Neural crest cell (in vitro differentiated cells): Measurements from ENCODE around the gene RALGPS1. TPM values are rescaled to one million over a fixed set of nuclear protein-coding genes. Genes with fewer than 3 reads are reported as not detected.

Source experiments
- DNase-seq: peaks from one replicate; pipeline ENCODE4 v3.0.0; 2021; ENCODE audit warnings: low read depth, mixed read lengths, low spot score
- H3K27ac Mint-ChIP-seq: one replicate; pipeline ENCODE4 v1.8.0; 2021; ENCODE audit warnings: mild to moderate bottlenecking, mixed read lengths; ENCODE audit not compliant: unreplicated experiment
- H3K27me3 Mint-ChIP-seq: 2 replicates; pipeline ENCODE4 v1.8.0; 2021; ENCODE audit warnings: low read depth, mild to moderate bottlenecking, mixed read lengths
- H3K36me3 Mint-ChIP-seq: 2 replicates; pipeline ENCODE4 v1.8.0; 2021; ENCODE audit warnings: low read depth, mild to moderate bottlenecking, mixed read lengths
- H3K4me1 Mint-ChIP-seq: 2 replicates; pipeline ENCODE4 v1.8.0; 2021; ENCODE audit warnings: mixed read lengths
- H3K4me3 Mint-ChIP-seq: one replicate; pipeline ENCODE4 v1.8.0; 2021; ENCODE audit warnings: mild to moderate bottlenecking, mixed read lengths
- H3K9me3 Mint-ChIP-seq: 2 replicates; pipeline ENCODE4 v1.8.0; 2021; ENCODE audit warnings: mixed read lengths
- total RNA-seq: library from RNA; stranded (reverse); gene quantifications from 2 replicates; pipeline ENCODE4 v1.2.1, GENCODE V29; 2021
- TF ChIP-seq, protein P1 (sequence below): fragments of 200-600 bp; sonication (generic); conservative IDR thresholded peaks from 2 replicates; pipeline ENCODE4 v1.5.0; 2021; ENCODE audit warnings: antibody characterized with exemption, mild to moderate bottlenecking

The RALGPS1 gene
- total RNA-seq, 1 donor from 2014 or later = 11.7 TPM

DNA sequence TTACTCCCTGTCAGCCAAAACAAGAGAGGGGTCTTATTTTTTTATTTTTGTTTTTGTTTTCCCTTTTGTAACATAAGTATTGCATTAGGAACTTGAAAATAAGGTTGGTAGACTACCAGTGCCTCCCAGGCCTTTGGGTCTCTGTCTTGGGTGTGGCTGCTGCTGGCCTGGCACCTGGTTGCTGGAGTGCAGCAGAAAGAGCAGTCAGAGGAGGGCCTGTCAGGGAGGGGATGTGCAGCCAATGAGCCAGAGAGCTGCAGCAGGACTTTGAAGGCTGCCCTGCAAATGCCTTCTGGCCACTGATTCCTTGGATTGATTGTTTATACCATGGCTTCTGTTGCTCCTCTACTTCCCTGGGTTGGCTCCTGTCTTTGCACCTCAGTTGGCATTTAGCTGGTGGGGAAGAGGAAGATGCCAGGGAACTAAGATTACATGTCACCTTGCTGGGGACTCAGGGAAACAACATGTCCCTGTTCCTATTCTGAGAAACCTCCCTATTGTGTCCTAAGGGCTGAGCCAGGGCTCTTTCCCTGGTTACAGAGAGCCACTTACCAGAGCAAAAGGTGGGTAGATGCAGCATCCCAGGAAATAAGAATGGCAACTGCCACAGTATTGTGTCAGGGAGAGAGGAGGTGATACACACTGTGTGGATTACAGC lies 141.3 kb downstream of the RALGPS1 start:
- TF ChIP-seq, protein P1, sequence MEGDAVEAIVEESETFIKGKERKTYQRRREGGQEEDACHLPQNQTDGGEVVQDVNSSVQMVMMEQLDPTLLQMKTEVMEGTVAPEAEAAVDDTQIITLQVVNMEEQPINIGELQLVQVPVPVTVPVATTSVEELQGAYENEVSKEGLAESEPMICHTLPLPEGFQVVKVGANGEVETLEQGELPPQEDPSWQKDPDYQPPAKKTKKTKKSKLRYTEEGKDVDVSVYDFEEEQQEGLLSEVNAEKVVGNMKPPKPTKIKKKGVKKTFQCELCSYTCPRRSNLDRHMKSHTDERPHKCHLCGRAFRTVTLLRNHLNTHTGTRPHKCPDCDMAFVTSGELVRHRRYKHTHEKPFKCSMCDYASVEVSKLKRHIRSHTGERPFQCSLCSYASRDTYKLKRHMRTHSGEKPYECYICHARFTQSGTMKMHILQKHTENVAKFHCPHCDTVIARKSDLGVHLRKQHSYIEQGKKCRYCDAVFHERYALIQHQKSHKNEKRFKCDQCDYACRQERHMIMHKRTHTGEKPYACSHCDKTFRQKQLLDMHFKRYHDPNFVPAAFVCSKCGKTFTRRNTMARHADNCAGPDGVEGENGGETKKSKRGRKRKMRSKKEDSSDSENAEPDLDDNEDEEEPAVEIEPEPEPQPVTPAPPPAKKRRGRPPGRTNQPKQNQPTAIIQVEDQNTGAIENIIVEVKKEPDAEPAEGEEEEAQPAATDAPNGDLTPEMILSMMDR = no peak
- Mint-ChIP-seq H3K27ac (no peak overlapping the region), H3K4me3 (no peak overlapping the region), H3K4me1 (peaks cover 22% of the 10 kb centered on the region), H3K36me3 (peaks cover 2% of the 10 kb centered on the region), H3K9me3 (no peaks in the 10 kb centered on the region), H3K27me3 (no peaks in the 10 kb centered on the region)
- DNase-seq = no peak

DNA sequence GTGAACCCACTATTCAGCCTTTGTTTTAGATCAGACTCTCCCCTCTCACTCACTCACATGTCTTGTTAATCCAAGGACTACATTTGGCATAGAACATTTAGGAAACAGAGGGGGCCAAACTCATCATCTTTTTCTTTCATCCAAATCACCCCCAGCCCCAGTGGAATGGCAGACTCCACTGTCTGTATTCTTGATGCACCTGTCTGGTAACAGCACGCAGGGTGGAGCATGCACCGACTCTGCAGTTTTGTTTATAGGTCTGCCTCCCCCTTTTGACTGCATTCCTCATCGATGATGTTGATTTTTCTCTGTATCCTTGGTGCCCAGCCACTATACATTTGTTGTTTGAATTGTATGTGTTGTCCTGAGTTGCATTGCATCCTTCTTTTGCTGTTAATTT lies 141.9 kb downstream of the RALGPS1 start:
- H3K27me3 Mint-ChIP-seq = no peaks in the 10 kb centered on the region
- TF ChIP-seq, protein P1 = no peak
- no peak overlapping the region for H3K4me3 Mint-ChIP-seq
- peak overlapping the region; percentile 89 for H3K27ac Mint-ChIP-seq
- H3K9me3 Mint-ChIP-seq = peaks cover under 1% of the 10 kb centered on the region
- DNase-seq = no peak
- peaks cover 3% of the 10 kb centered on the region for H3K36me3 Mint-ChIP-seq
- H3K4me1 Mint-ChIP-seq = peaks cover 22% of the 10 kb centered on the region

DNA sequence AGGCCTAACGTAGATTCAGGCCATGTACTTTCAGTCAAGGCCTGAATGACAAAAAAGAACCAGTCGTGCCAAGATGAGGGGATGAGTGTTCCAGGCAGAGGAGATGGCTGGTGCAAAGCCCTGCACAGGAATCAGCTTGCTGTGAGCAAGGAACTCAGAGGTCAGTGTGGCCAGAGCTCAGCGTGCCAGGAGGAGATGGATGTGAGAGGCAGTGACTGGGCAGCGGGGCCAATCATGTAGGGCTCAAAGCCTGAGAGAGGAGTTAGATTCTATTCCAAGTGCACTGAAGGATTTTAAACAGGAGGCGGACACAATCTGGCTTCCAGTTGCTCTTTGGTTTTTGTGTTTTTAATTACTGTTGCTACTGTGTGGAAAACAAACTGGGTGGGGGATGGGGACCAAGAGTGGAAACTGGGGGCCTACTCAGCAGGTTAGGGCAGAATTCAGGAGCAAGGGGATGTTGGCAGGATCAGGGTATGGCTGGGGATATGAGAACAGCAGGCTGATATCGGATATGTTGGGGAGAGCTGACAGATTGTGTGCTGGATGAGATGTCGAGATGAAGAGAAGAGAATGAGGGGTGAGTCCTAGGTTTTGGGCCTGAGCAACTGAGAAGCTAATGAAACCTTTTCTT lies 143.5 kb downstream of the RALGPS1 start:
- H3K36me3 Mint-ChIP-seq = peaks cover 6% of the 10 kb centered on the region
- TF ChIP-seq, protein P1 = no peak
- H3K4me3 Mint-ChIP-seq = no peak overlapping the region
- H3K9me3 Mint-ChIP-seq = peaks cover 3% of the 10 kb centered on the region
- peaks cover 22% of the 10 kb centered on the region for H3K4me1 Mint-ChIP-seq
- no peaks in the 10 kb centered on the region for H3K27me3 Mint-ChIP-seq
- H3K27ac Mint-ChIP-seq = peak overlapping the region; percentile 44
- no peak for DNase-seq

DNA sequence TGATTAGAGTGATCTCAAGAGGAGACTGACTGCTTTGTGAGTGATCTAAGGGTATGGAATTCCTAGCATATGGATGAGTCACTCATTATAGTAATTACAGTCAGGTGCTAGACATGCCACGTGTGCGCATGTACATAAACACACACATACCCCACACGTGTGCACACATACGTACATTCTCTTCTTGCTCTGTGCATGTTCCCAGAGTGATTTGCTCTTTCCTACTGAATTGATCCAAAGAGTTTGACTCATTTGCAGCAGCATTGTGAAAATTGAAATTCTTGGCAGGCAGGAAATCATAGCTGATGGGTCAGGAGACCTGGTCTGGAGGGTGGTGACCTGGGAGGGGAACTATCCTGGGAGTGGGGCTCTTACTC lies 144.1 kb downstream of the RALGPS1 start:
- H3K27me3 Mint-ChIP-seq = no peaks in the 10 kb centered on the region
- H3K27ac Mint-ChIP-seq = no peak overlapping the region
- H3K4me1 Mint-ChIP-seq = peaks cover 22% of the 10 kb centered on the region
- TF ChIP-seq, protein P1 = no peak
- H3K9me3 Mint-ChIP-seq = peaks cover 3% of the 10 kb centered on the region
- peaks cover 6% of the 10 kb centered on the region for H3K36me3 Mint-ChIP-seq
- no peak for DNase-seq
- H3K4me3 Mint-ChIP-seq = no peak overlapping the region

DNA sequence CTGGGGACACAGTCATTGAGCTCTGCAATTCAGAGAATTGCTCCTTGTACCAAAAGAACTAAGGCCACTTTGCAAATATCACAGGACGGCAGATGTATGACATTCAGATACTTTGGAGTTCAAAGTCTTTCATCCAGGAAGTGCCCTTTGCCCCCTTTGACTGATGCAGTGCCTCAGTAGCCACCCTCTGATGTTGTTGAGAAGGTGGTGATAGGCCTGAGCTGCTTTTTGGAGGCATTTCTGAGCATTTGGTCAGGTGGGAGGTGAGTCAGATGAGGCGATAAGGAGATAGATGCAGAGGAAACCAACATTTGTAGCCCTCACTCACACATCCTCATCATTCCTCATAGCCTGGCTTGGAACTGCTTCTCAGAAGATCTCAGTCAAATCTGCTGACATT lies 144.4 kb downstream of the RALGPS1 start:
- no peaks in the 10 kb centered on the region for H3K27me3 Mint-ChIP-seq
- peaks cover 3% of the 10 kb centered on the region for H3K9me3 Mint-ChIP-seq
- TF ChIP-seq, protein P1 = no peak
- H3K27ac Mint-ChIP-seq = peak overlapping the region; percentile 70
- no peak overlapping the region for H3K4me3 Mint-ChIP-seq
- H3K36me3 Mint-ChIP-seq = peaks cover 6% of the 10 kb centered on the region
- no peak for DNase-seq
- peaks cover 22% of the 10 kb centered on the region for H3K4me1 Mint-ChIP-seq
